Adrenal gland (tissue), 12 donors: ENCODE data around the gene LGALS13. TPM values are rescaled to one million over a fixed set of nuclear protein-coding genes. Genes with fewer than 3 reads are reported as not detected.

Experiments
- DNase-seq, 7 donors: peaks; one replicate each; pipeline ENCODE4 v3.0.0-alpha.2; 2019 to 2020
- H3K27ac ChIP-seq, 5 donors: fragments of 200-600 bp; sonication (generic) in 4 of 5; 1 replicate in 3 of 5; 2 replicates in 2 of 5; pipeline versions ENCODE4 v1.5.1 to v1.8.0; 2016 to 2020; ENCODE audit warnings: mild to moderate bottlenecking in 1 of 5
- H3K27me3 ChIP-seq: fragments of 200-600 bp; 2 replicates; pipeline ENCODE4 v1.8.0; 2021
- H3K36me3 ChIP-seq, 2 donors: fragments of 200-600 bp; replicated peaks in 1 of 2; 1 replicate in 1 of 2; 2 replicates in 1 of 2; pipeline versions ENCODE4 v1.5.1 to v1.8.0; 2018 to 2022
- H3K4me1 ChIP-seq, 2 donors: fragments of 200-600 bp; replicated peaks in 1 of 2; 1 replicate in 1 of 2; 2 replicates in 1 of 2; pipeline versions ENCODE4 v1.5.1 to v1.8.0; 2018 to 2021
- H3K4me3 ChIP-seq, 4 donors: fragments of 200-600 bp; sonication (generic) in 3 of 4; one replicate each; pipeline ENCODE4 v1.5.1; 2016 to 2018
- H3K9me3 ChIP-seq, 3 donors: fragments of 200-600 bp; sonication (generic) in 1 of 3; replicated peaks in 1 of 3; 1 replicate in 2 of 3; 2 replicates in 1 of 3; pipeline versions ENCODE4 v1.5.1 to v1.8.0; 2016 to 2021
- CTCF ChIP-seq, 6 experiments: fragments of 450-650 bp in 4 of 6; fragments of 200-600 bp in 2 of 6; sonication (generic) in 1 of 6; IDR thresholded peaks; 1 replicate in 5 of 6; 2 replicates in 1 of 6; pipeline versions ENCODE4 v1.5.1 to v1.8.0; 2016 to 2021; ENCODE audit warnings: antibody characterized with exemption in 6 of 6, mild to moderate bottlenecking in 2 of 6, moderate library complexity in 1 of 6
- POLR2A ChIP-seq, 2 donors: fragments of 450-650 bp; IDR thresholded peaks; one replicate each; pipeline ENCODE4 v1.6.1; 2017; ENCODE audit warnings: antibody characterized with exemption in 2 of 2, mild to moderate bottlenecking in 2 of 2, moderate library complexity in 1 of 2
- WGBS, 4 donors: extraction: QIAGEN DNeasy Blood & Tissue Kit in 2 of 4; methylation state at CpG; one replicate each; pipeline versions ENCODE4 v1.1.5 to v1.1.7; 2013 to 2017; 5-methylcytosine and 5-hydroxymethylcytosine counted together
- intact Hi-C, 2 donors: fragments of 100-400 bp; cut with DNase I; formaldehyde crosslinking; loops; one replicate each; pipeline versions ENCODE4 v1.14.1 to v1.15.0; 2022 to 2023
- polyA plus RNA-seq, 3 donors: library from polyadenylated mRNA; stranded (reverse); fragments of 200-250 nt in 2 of 3; fragments of 350-450 nt in 1 of 3; fragmentation: Illumina TruSeq in 1 of 3; extraction: RNeasy Lipid Tissue Mini Kit (QIAGEN cat#74804) in 1 of 3; gene quantifications; one replicate each; pipeline ENCODE4 v1.2.3, GENCODE V29; 2013 to 2014
- total RNA-seq, 9 donors: library from RNA; depleted of rRNA in 4 of 9; stranded (reverse); fragments of >200 nt in 4 of 9; fragments of 120-200 nt in 1 of 9; fragmentation: NEBNext Ultra II Directional in 1 of 9; extraction: Animal tissue kit (Norgen Biotek cat#: 25700) in 1 of 9; gene quantifications; one replicate each; pipeline versions ENCODE4 v1.1.0 to v1.2.4, GENCODE V29; 2013 to 2023
- donor health status: healthy with polysubstance abuse.
- donor health status: Bipolar disorder and iron deficiency.
- donor health status: DM: yes; HTN: yes; CAD: no.
- donor health status: DM: no; HTN: no; CAD: no.
- donor health status: DM: no; HTN: no; CAD: no.
- donor health status: DM: yes; HTN: yes; CAD: no.

Gene LGALS13
- total and polyA plus RNA-seq, 12 donors = not detected

- Histone ChIP-seq H3K4me1 (no peaks in the 10 kb centered on the region), H3K36me3 (no peaks in the 10 kb centered on the region), H3K9me3 (no peaks in the 10 kb centered on the region), H3K27ac (no peak overlapping the region), H3K27me3 (no peaks in the 10 kb centered on the region), H3K4me3 (no peak overlapping the region)
- DNase-seq = no peak
- intact Hi-C loops = no loop called here
- 19 to 36% (median 35%) methylated on average over 2 of the region's 2 CpGs for whole genome bisulfite sequencing, 4 donors
- TF ChIP-seq CTCF (IDR thresholded peaks at IDR 0.05) = no peak
- TF ChIP-seq POLR2A (IDR thresholded peaks at IDR 0.05) = no peak
Measured at GRCh38 chr19:39588066-39588465, 14.3 kb upstream of the LGALS13 start.

- no peak for DNase-seq
- no peaks in the 10 kb centered on the region for H3K4me1 ChIP-seq
- 36 to 47% (median 45%) methylated on average over 2 of the region's 2 CpGs for WGBS, 4 donors
- H3K27ac ChIP-seq = no peak overlapping the region
- intact Hi-C loops = no loop called here
- no peak for TF ChIP-seq CTCF (IDR thresholded peaks at IDR 0.05)
- TF ChIP-seq POLR2A (IDR thresholded peaks at IDR 0.05) = no peak
- H3K36me3 ChIP-seq = no peaks in the 10 kb centered on the region
- peaks cover under 1% of the 10 kb centered on the region for H3K27me3 ChIP-seq
- no peak overlapping the region for H3K4me3 ChIP-seq
- no peaks in the 10 kb centered on the region for H3K9me3 ChIP-seq
Measured at GRCh38 chr19:39590265-39590664, 12.1 kb upstream of the LGALS13 start.

GRCh38 chr19:39592381-39592780 is 9.9 kb upstream of the LGALS13 start:
- Histone ChIP-seq H3K4me1 (no peaks in the 10 kb centered on the region), H3K36me3 (no peaks in the 10 kb centered on the region), H3K9me3 (no peaks in the 10 kb centered on the region), H3K27me3 (peaks cover 6% of the 10 kb centered on the region), H3K27ac (no peak overlapping the region), H3K4me3 (no peak overlapping the region)
- intact Hi-C loops = no loop called here
- WGBS, 4 donors = 75 to 78% (median 77%) methylated on average over 6 to 7 of the region's 7 CpGs
- TF ChIP-seq POLR2A (IDR thresholded peaks at IDR 0.05) (no peak), CTCF (IDR thresholded peaks at IDR 0.05) (no peak)
- no peak for DNase-seq

GRCh38 chr19:39595950-39596349 is 6.4 kb upstream of the LGALS13 start:
- no peak for TF ChIP-seq CTCF (IDR thresholded peaks at IDR 0.05)
- H3K4me1 ChIP-seq = no peaks in the 10 kb centered on the region
- H3K36me3 ChIP-seq = no peaks in the 10 kb centered on the region
- no peak overlapping the region for H3K27ac ChIP-seq
- H3K9me3 ChIP-seq = no peaks in the 10 kb centered on the region
- H3K27me3 ChIP-seq = peaks cover 10% of the 10 kb centered on the region
- 72 to 81% (median 77%) methylated on average over 6 of the region's 6 CpGs for WGBS, 4 donors
- intact Hi-C loops = no loop called here
- DNase-seq = no peak
- no peak overlapping the region for H3K4me3 ChIP-seq
